H1 (cell line): ENCODE measurements around the gene SNRPD3. TPM values are rescaled to one million over a fixed set of nuclear protein-coding genes. Genes with fewer than 3 reads are reported as not detected.

Experiments
- CTCF ChIA-PET: fragments of 300-600 bp; sonication (Branson Sonifier 250); formaldehyde crosslinking; loops from one replicate; lab custom pipeline; 2021; ENCODE audit not compliant: partially characterized antibody; lab: Charles Lee
- POLR2A ChIA-PET: fragments of 300-600 bp; sonication (Branson Sonifier 250); formaldehyde crosslinking; loops from one replicate; lab custom pipeline; 2021; ENCODE audit warnings: inconsistent platforms; ENCODE audit not compliant: partially characterized antibody; lab: Charles Lee
- DNase-seq, 2 experiments: peaks; one replicate each; pipeline versions ENCODE4 v3.0.0 to v3.0.0-alpha.2; 2010 to 2022; ENCODE audit warnings: low spot score in 2 of 2, low read depth in 1 of 2, mixed read lengths in 1 of 2
- FAIRE-seq: peaks from 2 replicates; lab custom pipeline; 2011; peaks lifted over from hg19 to GRCh38; lab: Jason Lieb, UNC
- H2AFZ ChIP-seq: 2 replicates; pipeline ENCODE4 v1.8.1; 2012; ENCODE audit warnings: low read length, inconsistent platforms
- H2AK5ac ChIP-seq: 2 replicates; pipeline ENCODE4 v1.6.1; 2013; ENCODE audit warnings: low read depth, low read length
- H2BK120ac ChIP-seq: replicated peaks from 2 replicates; pipeline ENCODE3; 2013; ENCODE audit warnings: low read depth, low read length, inconsistent platforms
- H2BK12ac ChIP-seq: 2 replicates; pipeline ENCODE4 v1.6.1; 2013; ENCODE audit warnings: low read depth, low read length
- H2BK15ac ChIP-seq: 2 replicates; pipeline ENCODE4 v1.6.1; 2013; ENCODE audit warnings: low read length
- H2BK20ac ChIP-seq: 2 replicates; pipeline ENCODE4 v1.6.1; 2013; ENCODE audit warnings: low read length
- H2BK5ac ChIP-seq: 2 replicates; pipeline ENCODE4 v1.6.1; 2013; ENCODE audit warnings: low read depth, low read length
- H3K14ac ChIP-seq: 2 replicates; pipeline ENCODE4 v1.6.1; 2013; ENCODE audit warnings: inconsistent platforms; ENCODE audit not compliant: insufficient read length
- H3K18ac ChIP-seq: 2 replicates; pipeline ENCODE4 v1.6.1; 2013; ENCODE audit warnings: low read length; ENCODE audit errors: extremely low read depth
- H3K23ac ChIP-seq: 2 replicates; pipeline ENCODE4 v1.6.1; 2013; ENCODE audit warnings: inconsistent platforms; ENCODE audit not compliant: insufficient read length
- H3K23me2 ChIP-seq: 2 replicates; pipeline ENCODE4 v1.6.1; 2013; ENCODE audit warnings: low read depth, low read length
- H3K27ac ChIP-seq: 2 replicates; pipeline ENCODE4 v1.6.1; 2011; ENCODE audit warnings: low read depth, low read length, inconsistent platforms
- H3K27me3 ChIP-seq, 4 experiments: replicated peaks in 1 of 4; 1 replicate in 1 of 4; 2 replicates in 3 of 4; pipeline versions ENCODE4 v1.6.1 to v1.8.1; 2011 to 2013; ENCODE audit warnings: low read length in 3 of 4, mild to moderate bottlenecking in 3 of 4, inconsistent platforms in 2 of 4, mixed read lengths in 2 of 4, moderate library complexity in 1 of 4; ENCODE audit not compliant: control insufficient read depth in 3 of 4, insufficient read depth in 3 of 4; ENCODE audit errors: extremely low read depth in 1 of 4
- H3K36me3 ChIP-seq, 4 experiments: 2 replicates each; pipeline versions ENCODE4 v1.6.1 to v1.8.1; 2011 to 2013; ENCODE audit warnings: mild to moderate bottlenecking in 4 of 4, low read length in 3 of 4, moderate library complexity in 2 of 4, control low read depth in 1 of 4, inconsistent platforms in 1 of 4; ENCODE audit not compliant: insufficient read depth in 4 of 4, control insufficient read depth in 2 of 4
- H3K4ac ChIP-seq: replicated peaks from 2 replicates; pipeline ENCODE3; 2013; ENCODE audit warnings: low read length, low read depth, mixed read lengths, inconsistent platforms; ENCODE audit not compliant: insufficient read length
- H3K4me1 ChIP-seq, 4 experiments: replicated peaks in 1 of 4; 1 replicate in 1 of 4; 2 replicates in 3 of 4; pipeline versions ENCODE4 v1.6.1 to v1.8.1; 2011 to 2013; ENCODE audit warnings: low read length in 3 of 4, inconsistent platforms in 2 of 4, mixed read lengths in 1 of 4; ENCODE audit not compliant: insufficient read depth in 4 of 4, control insufficient read depth in 3 of 4
- H3K4me2 ChIP-seq, 2 experiments: 2 replicates each; pipeline versions ENCODE4 v1.6.1 to v1.8.1; 2011 to 2013; ENCODE audit warnings: low read depth in 2 of 2, low read length in 2 of 2, control low read depth in 1 of 2, inconsistent platforms in 1 of 2, mild to moderate bottlenecking in 1 of 2; ENCODE audit not compliant: insufficient read depth in 1 of 2
- H3K4me3 ChIP-seq, 4 experiments: fragments of 200-600, 300-600 bp in 1 of 4; sonication (generic), shearing (Covaris generic), sonication (Bioruptor Twin) in 1 of 4; 2 replicates each; pipeline versions ENCODE4 v1.5.1 to v1.8.1; 2011 to 2016; ENCODE audit warnings: low read length in 4 of 4, low read depth in 3 of 4, control low read depth in 2 of 4, inconsistent platforms in 2 of 4, mild to moderate bottlenecking in 2 of 4, mixed read lengths in 1 of 4, moderate library complexity in 1 of 4; ENCODE audit not compliant: insufficient read depth in 2 of 4; ENCODE audit errors: extremely low read depth in 1 of 4
- H3K56ac ChIP-seq: replicated peaks from 2 replicates; pipeline ENCODE3; 2013; ENCODE audit warnings: low read depth, mild to moderate bottlenecking, mixed read lengths, low read length, inconsistent platforms; ENCODE audit not compliant: insufficient read length
- H3K79me1 ChIP-seq: 2 replicates; pipeline ENCODE4 v1.6.1; 2013; ENCODE audit warnings: low read depth, low read length, control low read depth
- H3K79me2 ChIP-seq, 2 experiments: 2 replicates each; pipeline versions ENCODE4 v1.6.1 to v1.8.1; 2012 to 2013; ENCODE audit warnings: low read length in 2 of 2, mild to moderate bottlenecking in 2 of 2, inconsistent platforms in 1 of 2; ENCODE audit not compliant: insufficient read depth in 2 of 2, control insufficient read depth in 1 of 2
- H3K9ac ChIP-seq, 4 experiments: replicated peaks in 1 of 4; 1 replicate in 1 of 4; 2 replicates in 3 of 4; pipeline versions ENCODE4 v1.6.1 to v1.8.1; 2011 to 2013; ENCODE audit warnings: low read depth in 3 of 4, low read length in 3 of 4, control low read depth in 2 of 4, mild to moderate bottlenecking in 2 of 4, moderate library complexity in 2 of 4, inconsistent platforms in 1 of 4; ENCODE audit errors: extremely low read depth in 1 of 4
- H3K9me3 ChIP-seq, 2 experiments: 2 replicates each; pipeline versions ENCODE4 v1.6.1 to v1.8.1; 2012 to 2013; ENCODE audit warnings: mild to moderate bottlenecking in 2 of 2, moderate library complexity in 2 of 2, control low read depth in 1 of 2, inconsistent platforms in 1 of 2, low read depth in 1 of 2, low read length in 1 of 2, mixed read lengths in 1 of 2; ENCODE audit not compliant: insufficient read depth in 2 of 2
- H4K20me1 ChIP-seq, 2 experiments: replicated peaks in 1 of 2; 2 replicates each; pipeline versions ENCODE3 to v1.8.1; 2011 to 2013; ENCODE audit warnings: inconsistent platforms in 2 of 2, low read length in 2 of 2, mild to moderate bottlenecking in 1 of 2; ENCODE audit not compliant: insufficient read depth in 2 of 2, control insufficient read depth in 1 of 2
- H4K5ac ChIP-seq: 2 replicates; pipeline ENCODE4 v1.6.1; 2013; ENCODE audit warnings: low read length, low read depth, mixed read lengths, inconsistent platforms; ENCODE audit not compliant: insufficient read length
- H4K8ac ChIP-seq: 2 replicates; pipeline ENCODE4 v1.8.0; 2013; ENCODE audit warnings: mild to moderate bottlenecking, moderate library complexity, low read length, inconsistent platforms; ENCODE audit not compliant: insufficient read depth; ENCODE audit errors: extremely low read depth
- H4K91ac ChIP-seq: replicated peaks from 2 replicates; pipeline ENCODE3; 2013; ENCODE audit warnings: low read length, mixed read lengths, inconsistent platforms; ENCODE audit not compliant: insufficient read length
- FOSL1 ChIP-seq: IDR thresholded peaks from 2 replicates; pipeline ENCODE4 v1.6.1; 2011; ENCODE audit warnings: mild to moderate bottlenecking, low read depth, low read length, moderate library complexity; ENCODE audit not compliant: insufficient read depth
- HDAC2 ChIP-seq, 2 experiments: fragments of 300-600 bp in 1 of 2; sonication (generic) in 1 of 2; IDR thresholded peaks; 2 replicates each; pipeline ENCODE4 v1.6.1; 2011 to 2012; ENCODE audit warnings: low read depth in 2 of 2, low read length in 2 of 2, mild to moderate bottlenecking in 2 of 2, moderate library complexity in 2 of 2, borderline replicate concordance in 1 of 2, inconsistent platforms in 1 of 2
- KDM1A ChIP-seq: fragments of 200-600, 300-600 bp; sonication (generic); IDR thresholded peaks from 2 replicates; pipeline ENCODE4 v1.7.1; 2016; ENCODE audit warnings: mild to moderate bottlenecking, low read length, borderline replicate concordance
- RAD21 ChIP-seq, 2 experiments: IDR thresholded peaks in 1 of 2; conservative IDR thresholded peaks in 1 of 2; 2 replicates each; pipeline ENCODE4 v1.6.1; 2011; ENCODE audit warnings: low read depth in 2 of 2, low read length in 2 of 2, improper control_type of control experiment in 1 of 2, inconsistent platforms in 1 of 2, mild to moderate bottlenecking in 1 of 2, moderate library complexity in 1 of 2
- SIX5 ChIP-seq: IDR thresholded peaks from 2 replicates; pipeline ENCODE4 v1.6.1; 2011; ENCODE audit warnings: mild to moderate bottlenecking, low read depth, low read length
- SP2 ChIP-seq: IDR thresholded peaks from 2 replicates; pipeline ENCODE4 v1.6.1; 2012; ENCODE audit warnings: mild to moderate bottlenecking, low read length, inconsistent platforms
- YY1 ChIP-seq: IDR thresholded peaks from 2 replicates; pipeline ENCODE4 v1.6.1; 2011; ENCODE audit warnings: low read depth, mild to moderate bottlenecking, low read length
- WGBS, 2 experiments: shearing (Covaris generic) in 1 of 2; methylation state at CpG; one replicate each; pipeline versions ENCODE4 v1.1.6 to v1.1.7; 2013 to 2015; ENCODE audit warnings: low lambda C conversion rate in 2 of 2, mixed read lengths in 2 of 2, inconsistent platforms in 1 of 2, low coverage in 1 of 2, missing lambda C conversion rate in 1 of 2; ENCODE audit not compliant: insufficient replicate concordance in 2 of 2, insufficient coverage in 1 of 2, insufficient read length in 1 of 2; ENCODE audit errors: extremely low coverage in 1 of 2, missing lambda C conversion rate in 1 of 2; 5-methylcytosine and 5-hydroxymethylcytosine counted together
- polyA plus RNA-seq, 7 experiments: library from polyadenylated mRNA; depleted of rRNA in 3 of 7; stranded (reverse) in 5 of 7; unstranded in 2 of 7; fragments of >200 nt in 5 of 7; fragments of 200-250 nt in 2 of 7; gene quantifications; 1 replicate in 5 of 7; 2 replicates in 1 of 7; 4 replicates in 1 of 7; pipeline versions ENCODE4 v1.2.1 to v1.2.3, GENCODE V29; 2011 to 2013; ENCODE audit warnings: missing spikeins in 2 of 7, mixed read lengths in 2 of 7
- total RNA-seq: library from RNA; stranded (reverse); fragmentation: NEBNext Ultra II Directional; extraction: Animal tissue kit (Norgen Biotek cat#: 25700); gene quantifications from 2 replicates; pipeline ENCODE4 v1.2.1, GENCODE V29; 2021

Gene SNRPD3
- total and polyA plus RNA-seq, 2 of the 8 experiments (the other 6 are each of a cell fraction or from before 2014, with no cell fraction given): 200 to 455 TPM

GRCh38 chr22:24588381-24588756 is 32.6 kb downstream of the SNRPD3 start:
- 97% methylated on average over 10 of the region's 13 CpGs; no CpG with 5 or more reads in 1 of the 2 experiments for WGBS, 2 experiments
- no peak overlapping the region for H4K5ac ChIP-seq
- ChIA-PET POLR2A (interaction anchor here (1.0 to 1.6 kb wide), 3 partner anchors 10 to 11 kb away, joined by 4 to 8 read pairs (median 6); no protein-coding TSS in a partner anchor), CTCF (interaction anchor here (1.4 kb wide), 1 partner anchor 11 kb away, joined by 4 read pairs; no protein-coding TSS in a partner anchor)
- H2BK120ac ChIP-seq: no peak overlapping the region
- no peak overlapping the region for H2BK15ac ChIP-seq
- no peak overlapping the region for H3K18ac ChIP-seq
- H3K4me1 ChIP-seq: peaks cover 0 to 9% (median 6%) of the 10 kb centered on the region in 4 experiments; a peak in 5 of 7 replicates
- no peak overlapping the region for H3K56ac ChIP-seq
- H2AK5ac ChIP-seq: no peak overlapping the region
- no peak overlapping the region for H3K9ac ChIP-seq
- H2BK5ac ChIP-seq: no peak overlapping the region
- H3K14ac ChIP-seq: no peak overlapping the region
- no peaks in the 10 kb centered on the region for H3K79me2 ChIP-seq
- peaks cover 0 to 2% of the 10 kb centered on the region in 2 experiments for H4K20me1 ChIP-seq
- no peak overlapping the region for H4K8ac ChIP-seq
- no peaks in the 10 kb centered on the region for H3K27me3 ChIP-seq
- H3K4me2 ChIP-seq: no peak overlapping the region
- no peak for TF ChIP-seq SIX5
- no peak for TF ChIP-seq SP2
- no peak for TF ChIP-seq RAD21 (IDR thresholded peaks at IDR 0.05 in 1 of 2, conservative IDR thresholded peaks at IDR 0.05 in 1 of 2; ENCODE audit: low read depth in 2 of 2, low read length in 2 of 2)
- no peak for TF ChIP-seq HDAC2 (IDR thresholded peaks at IDR 0.05; ENCODE audit: borderline replicate concordance in 1 of 2, low read depth in 2 of 2, low read length in 2 of 2)
- TF ChIP-seq KDM1A: no peak
- no peak for TF ChIP-seq FOSL1
- no peak for TF ChIP-seq YY1
- DNase-seq: no peak
- no peaks in the 10 kb centered on the region for H3K9me3 ChIP-seq
- no peak overlapping the region for H2AFZ ChIP-seq
- no peak overlapping the region for H3K23ac ChIP-seq
- no peak overlapping the region for H3K4me3 ChIP-seq
- no peak overlapping the region for H3K4ac ChIP-seq
- FAIRE-seq: no peak
- H2BK20ac ChIP-seq: no peak overlapping the region
- no peak overlapping the region for H2BK12ac ChIP-seq
- no peak overlapping the region for H3K27ac ChIP-seq
- peaks cover 2% of the 10 kb centered on the region; the same call in 1 of the 2 replicates for H3K23me2 ChIP-seq
- peaks cover 0 to 5% (median under 1%) of the 10 kb centered on the region in 4 experiments; a peak in 3 of 8 replicates for H3K36me3 ChIP-seq
- no peak overlapping the region for H4K91ac ChIP-seq
- no peaks in the 10 kb centered on the region; the same call in 1 of the 2 replicates for H3K79me1 ChIP-seq
